CD4-positive, CD25-positive, alpha-beta regulatory T cell (primary cell): Measurements from ENCODE around the gene LUC7L3. TPM values are rescaled to one million over a fixed set of nuclear protein-coding genes. Genes with fewer than 3 reads are reported as not detected.
A peak's percentile ranks its signal among the peaks of the same experiment; 100 is the strongest.
"Not testable (repeated sequence)": the region's sequence is repeated elsewhere in the genome, so short reads cannot be mapped to it uniquely, and the experiment has no call there.

Experiments used
- ATAC-seq, 2 donors: fragments of 150-1000 bp; cut with Tn5 transposase; one replicate each; pipeline ENCODE4 v1.10.0; 2021; ENCODE audit warnings: low read depth in 2 of 2, moderate number of reproducible peaks in 2 of 2, moderate library complexity in 1 of 2
- DNase-seq, 3 donors: peaks; one replicate each; pipeline versions ENCODE4 v3.0.0 to v3.0.0-alpha.2; 2012 to 2022; ENCODE audit warnings: mixed read lengths in 1 of 3
- H3K27ac ChIP-seq: one replicate; pipeline ENCODE4 v1.7.0; 2013; ENCODE audit warnings: mild to moderate bottlenecking, low read length; ENCODE audit not compliant: insufficient read depth, poor library complexity, severe bottlenecking
- H3K27me3 ChIP-seq: one replicate; pipeline ENCODE4 v1.7.0; 2013; ENCODE audit warnings: low read length; ENCODE audit not compliant: control insufficient read depth, insufficient read depth
- H3K36me3 ChIP-seq: one replicate; pipeline ENCODE4 v1.7.0; 2013; ENCODE audit warnings: mild to moderate bottlenecking, low read length, moderate library complexity; ENCODE audit not compliant: control insufficient read depth, insufficient read depth
- H3K4me1 ChIP-seq: 2 replicates; pipeline ENCODE4 v1.7.0; 2013; ENCODE audit warnings: mild to moderate bottlenecking, low read length; ENCODE audit not compliant: insufficient read depth, control insufficient read depth, poor library complexity, severe bottlenecking
- H3K4me3 ChIP-seq: one replicate; pipeline ENCODE4 v1.7.0; 2013; ENCODE audit warnings: low read depth, mild to moderate bottlenecking, low read length, moderate library complexity
- H3K9me3 ChIP-seq, 2 experiments: 1 replicate in 1 of 2; 2 replicates in 1 of 2; pipeline ENCODE4 v1.7.0; 2013; ENCODE audit warnings: low read length in 2 of 2, mild to moderate bottlenecking in 1 of 2, moderate library complexity in 1 of 2; ENCODE audit not compliant: control insufficient read depth in 2 of 2
- H3K27ac Mint-ChIP-seq, 3 donors: one replicate each; pipeline ENCODE4 v1.8.0; 2020 to 2022; ENCODE audit warnings: mild to moderate bottlenecking in 3 of 3, mixed read lengths in 3 of 3, moderate library complexity in 2 of 3
- H3K27me3 Mint-ChIP-seq: one replicate; pipeline ENCODE4 v1.8.0; 2022; ENCODE audit warnings: mild to moderate bottlenecking, mixed read lengths
- H3K36me3 Mint-ChIP-seq: one replicate; pipeline ENCODE4 v1.8.0; 2020; ENCODE audit warnings: mixed read lengths
- H3K4me1 Mint-ChIP-seq, 4 donors: one replicate each; pipeline ENCODE4 v1.8.0; 2020 to 2022; ENCODE audit warnings: mixed read lengths in 4 of 4, mild to moderate bottlenecking in 1 of 4
- H3K4me3 Mint-ChIP-seq, 4 donors: one replicate each; pipeline ENCODE4 v1.8.0; 2020 to 2022; ENCODE audit warnings: mild to moderate bottlenecking in 4 of 4, mixed read lengths in 4 of 4, moderate library complexity in 3 of 4
- H3K9me3 Mint-ChIP-seq, 7 donors: one replicate each; pipeline ENCODE4 v1.8.0; 2020 to 2022; ENCODE audit warnings: mixed read lengths in 7 of 7, mild to moderate bottlenecking in 3 of 7, moderate library complexity in 2 of 7
- polyA plus RNA-seq, 4 donors: library from polyadenylated mRNA; unstranded; fragments of 300-500 nt; fragmentation: Illumina TruSeq; gene quantifications; one replicate each; pipeline ENCODE4 v1.2.3, GENCODE V29; 2021
- total RNA-seq: library from RNA; stranded (reverse); gene quantifications from one replicate; pipeline ENCODE4 v1.2.3, GENCODE V29; 2022

The LUC7L3 gene
- total and polyA plus RNA-seq, 5 donors from 2014 or later: 44.9 to 143 (median 52.6) TPM

- Histone ChIP-seq H3K4me1 (peaks cover 27% of the 10 kb centered on the region), H3K27ac (peak overlapping the region; percentile 93), H3K4me3 (peak overlapping the region; percentile 98)
- peak overlapping the region; percentile 89 to 97 (median 94) for H3K4me3 Mint-ChIP-seq
- not testable (repeated sequence) for DNase-seq, ATAC-seq, H3K36me3 ChIP-seq, H3K9me3 Mint-ChIP-seq, H3K9me3 ChIP-seq, H3K27me3 Mint-ChIP-seq, H3K27me3 ChIP-seq, H3K36me3 Mint-ChIP-seq
- peak overlapping the region; percentile 97 to 99 (median 99) for H3K27ac Mint-ChIP-seq
- peaks cover 5 to 52% (median 32%) of the 10 kb centered on the region in 4 donors for H3K4me1 Mint-ChIP-seq
Measured at GRCh38 chr17:50709053-50709452, 10.3 kb upstream of the LUC7L3 start.

- Mint-ChIP-seq H3K9me3 (peaks cover 0 to 2% (median 0%) of the 10 kb centered on the region in 7 donors), H3K27me3 (peaks cover 4% of the 10 kb centered on the region), H3K4me1 (peaks cover 5 to 43% (median 29%) of the 10 kb centered on the region in 4 donors), H3K4me3 (peak overlapping the region in 2 of 4 donors; percentile 22 to 30), H3K36me3 (peaks cover 3% of the 10 kb centered on the region), H3K27ac (peak overlapping the region in 2 of 3 donors; percentile 48 to 53)
- Histone ChIP-seq H3K4me1 (peaks cover 27% of the 10 kb centered on the region), H3K36me3 (no peaks in the 10 kb centered on the region), H3K4me3 (no peak overlapping the region), H3K27me3 (no peaks in the 10 kb centered on the region), H3K9me3 (no peaks in the 10 kb centered on the region), H3K27ac (no peak overlapping the region)
- DNase-seq: no peak
- ATAC-seq: no peak
Measured at GRCh38 chr17:50710025-50710424, 9.4 kb upstream of the LUC7L3 start.

GRCh38 chr17:50710650-50711049, 8.8 kb upstream of the LUC7L3 start:
- Mint-ChIP-seq H3K9me3 (peaks cover 0 to 2% (median 0%) of the 10 kb centered on the region in 7 donors), H3K27ac (peak overlapping the region in 2 of 3 donors; percentile 8 to 48), H3K27me3 (peaks cover 4% of the 10 kb centered on the region), H3K4me1 (peaks cover 5 to 37% (median 25%) of the 10 kb centered on the region in 4 donors), H3K36me3 (no peaks in the 10 kb centered on the region), H3K4me3 (peak overlapping the region in 2 of 4 donors; percentile 22 to 70)
- ATAC-seq (no peak), DNase-seq (no peak)
- peaks cover 27% of the 10 kb centered on the region for H3K4me1 ChIP-seq
- H3K27me3 ChIP-seq: no peaks in the 10 kb centered on the region
- no peaks in the 10 kb centered on the region for H3K9me3 ChIP-seq
- no peaks in the 10 kb centered on the region for H3K36me3 ChIP-seq
- no peak overlapping the region for H3K4me3 ChIP-seq
- no peak overlapping the region for H3K27ac ChIP-seq

- H3K27ac Mint-ChIP-seq: no peak overlapping the region
- H3K4me3 ChIP-seq: no peak overlapping the region
Measured at GRCh38 chr17:50712641-50713040, 6.8 kb upstream of the LUC7L3 start.

GRCh38 chr17:50715471-50715870, 3.9 kb upstream of the LUC7L3 start:
- no peaks in the 10 kb centered on the region for H3K27me3 ChIP-seq
- H3K4me1 Mint-ChIP-seq: peaks cover 4 to 7% (median 5%) of the 10 kb centered on the region in 4 donors
- peak overlapping the region in 2 of 4 donors; percentile 27 to 44 for H3K4me3 Mint-ChIP-seq
- DNase-seq: no peak
- H3K9me3 Mint-ChIP-seq: peaks cover 0 to 2% (median 0%) of the 10 kb centered on the region in 7 donors
- H3K9me3 ChIP-seq: no peaks in the 10 kb centered on the region
- H3K36me3 ChIP-seq: no peaks in the 10 kb centered on the region
- no peak overlapping the region for H3K27ac Mint-ChIP-seq
- H3K27ac ChIP-seq: no peak overlapping the region
- H3K36me3 Mint-ChIP-seq: no peaks in the 10 kb centered on the region
- no peaks in the 10 kb centered on the region for H3K27me3 Mint-ChIP-seq
- ATAC-seq: no peak
- H3K4me3 ChIP-seq: no peak overlapping the region
- peaks cover 9% of the 10 kb centered on the region for H3K4me1 ChIP-seq

More at GRCh38 chr17:50712641-50713040, 6.8 kb upstream of the LUC7L3 start:
- peaks cover 0 to 2% (median 0%) of the 10 kb centered on the region in 7 donors for H3K9me3 Mint-ChIP-seq
- no peaks in the 10 kb centered on the region for H3K36me3 Mint-ChIP-seq
- H3K27me3 Mint-ChIP-seq: peaks cover 4% of the 10 kb centered on the region
- Histone ChIP-seq H3K9me3 (no peaks in the 10 kb centered on the region), H3K36me3 (no peaks in the 10 kb centered on the region), H3K27ac (no peak overlapping the region), H3K4me1 (peaks cover 16% of the 10 kb centered on the region), H3K27me3 (no peaks in the 10 kb centered on the region)
- ATAC-seq (no peak), DNase-seq (no peak)
- H3K4me1 Mint-ChIP-seq: peaks cover 5 to 23% (median 19%) of the 10 kb centered on the region in 4 donors
- H3K4me3 Mint-ChIP-seq: no peak overlapping the region

- no peaks in the 10 kb centered on the region for H3K27me3 Mint-ChIP-seq
- ATAC-seq (no peak), DNase-seq (peak in 2 of 3 donors; percentile 9 to 34)
- Histone ChIP-seq H3K4me1 (peaks cover 48% of the 10 kb centered on the region), H3K27me3 (no peaks in the 10 kb centered on the region), H3K36me3 (no peaks in the 10 kb centered on the region), H3K4me3 (peak overlapping the region; percentile 98), H3K27ac (peak overlapping the region; percentile 96), H3K9me3 (no peaks in the 10 kb centered on the region)
- H3K27ac Mint-ChIP-seq: peak overlapping the region; percentile 87 to 99 (median 95)
- H3K36me3 Mint-ChIP-seq: no peaks in the 10 kb centered on the region
- H3K9me3 Mint-ChIP-seq: peaks cover 0 to 2% (median 0%) of the 10 kb centered on the region in 7 donors
- H3K4me1 Mint-ChIP-seq: peaks cover 12 to 49% (median 26%) of the 10 kb centered on the region in 4 donors
- peak overlapping the region; percentile 87 to 98 (median 94) for H3K4me3 Mint-ChIP-seq
Measured at GRCh38 chr17:50719924-50720794, 756 bp downstream of the LUC7L3 start.

GRCh38 chr17:50721194-50722010, 2.0 kb downstream of the LUC7L3 start:
- peak overlapping the region; percentile 28 to 99 (median 87) for H3K27ac Mint-ChIP-seq
- H3K36me3 ChIP-seq: no peaks in the 10 kb centered on the region
- H3K27ac ChIP-seq: peak overlapping the region; percentile 96
- H3K9me3 Mint-ChIP-seq: peaks cover 0 to 2% (median 0%) of the 10 kb centered on the region in 7 donors
- H3K27me3 ChIP-seq: no peaks in the 10 kb centered on the region
- peaks cover 57% of the 10 kb centered on the region for H3K4me1 ChIP-seq
- peak overlapping the region; percentile 98 for H3K4me3 ChIP-seq
- H3K4me3 Mint-ChIP-seq: peak overlapping the region; percentile 87 to 98 (median 94)
- ATAC-seq (no peak), DNase-seq (peak; percentile 12 to 68 (median 45))
- no peaks in the 10 kb centered on the region for H3K27me3 Mint-ChIP-seq
- no peaks in the 10 kb centered on the region for H3K9me3 ChIP-seq
- H3K36me3 Mint-ChIP-seq: no peaks in the 10 kb centered on the region
- peaks cover 12 to 58% (median 30%) of the 10 kb centered on the region in 4 donors for H3K4me1 Mint-ChIP-seq
